ENCODE results near the gene CXCL13. TPM values are rescaled to one million over a fixed set of nuclear protein-coding genes. Genes with fewer than 3 reads are reported as not detected.

The CXCL13 gene
- total RNA-seq, 1 experiment from 2014 or later, result not detected

DNA sequence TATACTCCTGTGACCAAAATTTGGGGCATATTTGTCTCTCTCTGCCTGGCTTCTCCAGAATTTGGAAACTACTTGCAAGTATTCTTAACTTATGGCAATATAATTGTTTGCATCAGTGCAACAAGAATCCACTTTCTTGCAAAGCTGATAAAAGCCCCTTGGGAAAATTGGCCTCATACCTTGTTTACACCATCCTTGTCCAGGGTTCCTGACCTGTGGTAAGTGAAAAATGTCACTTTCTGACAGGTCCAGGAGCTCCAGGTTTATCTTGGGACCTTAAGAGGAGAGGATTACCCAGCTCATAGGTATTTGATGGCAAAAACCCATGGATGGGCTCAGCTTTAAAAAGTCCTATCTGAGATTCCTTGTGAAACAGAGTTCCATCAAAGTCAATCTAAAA, 29.3 kb upstream of the CXCL13 start:
- Histone ChIP-seq H3K27ac (no peak overlapping the region), H3K4me3 (no peak overlapping the region), H4K20me1 (ENCODE audit: insufficient read depth) (no peaks in the 10 kb centered on the region), H3K79me2 (ENCODE audit: low read depth) (no peaks in the 10 kb centered on the region), H2AFZ (no peak overlapping the region), H3K4me1 (replicated peaks; ENCODE audit: insufficient read depth) (peaks cover 26% of the 10 kb centered on the region), H3K27me3 (ENCODE audit: insufficient read depth, low read depth) (no peaks in the 10 kb centered on the region), H3K36me3 (ENCODE audit: low read depth) (no peaks in the 10 kb centered on the region), H3K9me3 (ENCODE audit: insufficient read depth, low read depth) (no peaks in the 10 kb centered on the region), H3K4me2 (no peak overlapping the region), H3K9me2 (ENCODE audit: insufficient read depth) (no peaks in the 10 kb centered on the region), H3F3A (ENCODE audit: insufficient read depth, low read depth) (peaks cover 6% of the 10 kb centered on the region)
- BruUV-seq (replicated peaks), result no TSS peak
- no peak for DNase-seq
- ChIA-PET CTCF (no interaction called here), POLR2A (ENCODE audit: unreplicated experiment) (no interaction called here)
- TF ChIP-seq EZH2 (IDR thresholded peaks at IDR 0.05; ENCODE audit: low read depth), result no peak
- TF ChIP-seq, protein P1, sequence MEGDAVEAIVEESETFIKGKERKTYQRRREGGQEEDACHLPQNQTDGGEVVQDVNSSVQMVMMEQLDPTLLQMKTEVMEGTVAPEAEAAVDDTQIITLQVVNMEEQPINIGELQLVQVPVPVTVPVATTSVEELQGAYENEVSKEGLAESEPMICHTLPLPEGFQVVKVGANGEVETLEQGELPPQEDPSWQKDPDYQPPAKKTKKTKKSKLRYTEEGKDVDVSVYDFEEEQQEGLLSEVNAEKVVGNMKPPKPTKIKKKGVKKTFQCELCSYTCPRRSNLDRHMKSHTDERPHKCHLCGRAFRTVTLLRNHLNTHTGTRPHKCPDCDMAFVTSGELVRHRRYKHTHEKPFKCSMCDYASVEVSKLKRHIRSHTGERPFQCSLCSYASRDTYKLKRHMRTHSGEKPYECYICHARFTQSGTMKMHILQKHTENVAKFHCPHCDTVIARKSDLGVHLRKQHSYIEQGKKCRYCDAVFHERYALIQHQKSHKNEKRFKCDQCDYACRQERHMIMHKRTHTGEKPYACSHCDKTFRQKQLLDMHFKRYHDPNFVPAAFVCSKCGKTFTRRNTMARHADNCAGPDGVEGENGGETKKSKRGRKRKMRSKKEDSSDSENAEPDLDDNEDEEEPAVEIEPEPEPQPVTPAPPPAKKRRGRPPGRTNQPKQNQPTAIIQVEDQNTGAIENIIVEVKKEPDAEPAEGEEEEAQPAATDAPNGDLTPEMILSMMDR (conservative IDR thresholded peaks at IDR 0.05), result no peak
- intact Hi-C loops (cut with micrococcal nuclease; ENCODE audit: unreplicated experiment), result no loop called here

DNA sequence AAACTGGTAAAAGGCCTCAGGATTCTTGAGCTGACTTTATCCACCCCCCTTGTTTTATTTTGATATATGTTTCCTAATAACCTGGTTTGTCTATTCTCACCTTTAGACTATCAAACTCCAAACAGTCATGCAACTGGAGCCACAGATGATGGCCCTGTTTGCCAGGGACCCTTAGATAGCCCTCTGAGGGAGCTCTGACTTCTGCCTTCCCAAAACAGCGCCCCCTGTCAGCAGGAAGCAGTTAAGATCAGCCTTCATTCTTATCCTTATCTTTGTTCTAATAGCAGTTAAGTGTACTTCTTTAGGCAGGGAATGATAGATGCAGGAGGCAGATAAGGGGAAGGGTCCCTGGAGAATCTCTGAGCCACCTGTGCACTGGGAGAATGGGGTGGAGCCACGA, 27.5 kb upstream of the CXCL13 start:
- no peak overlapping the region for H2AFZ ChIP-seq
- H4K20me1 ChIP-seq (ENCODE audit: insufficient read depth), result no peaks in the 10 kb centered on the region
- H3K36me3 ChIP-seq (ENCODE audit: low read depth), result no peaks in the 10 kb centered on the region
- no peaks in the 10 kb centered on the region for H3K9me3 ChIP-seq (ENCODE audit: insufficient read depth, low read depth)
- H3K27me3 ChIP-seq (ENCODE audit: insufficient read depth, low read depth), result no peaks in the 10 kb centered on the region
- BruUV-seq (replicated peaks), result no TSS peak
- ChIA-PET CTCF (no interaction called here), POLR2A (ENCODE audit: unreplicated experiment) (no interaction called here)
- H3K79me2 ChIP-seq (ENCODE audit: low read depth), result no peaks in the 10 kb centered on the region
- no peak overlapping the region for H3K27ac ChIP-seq
- peaks cover 17% of the 10 kb centered on the region for H3F3A ChIP-seq (ENCODE audit: insufficient read depth, low read depth)
- intact Hi-C loops (cut with micrococcal nuclease; ENCODE audit: unreplicated experiment), result loop anchor here (2.0 kb wide), 1 partner anchor 39 kb away; no protein-coding TSS in a partner anchor
- peaks cover 39% of the 10 kb centered on the region for H3K4me1 ChIP-seq (replicated peaks; ENCODE audit: insufficient read depth)
- H3K4me3 ChIP-seq, result no peak overlapping the region
- DNase-seq, result no peak
- no peak for TF ChIP-seq EZH2 (IDR thresholded peaks at IDR 0.05; ENCODE audit: low read depth)
- TF ChIP-seq, protein P1 (conservative IDR thresholded peaks at IDR 0.05), result no peak; the same call in 1 of the 2 replicates
- H3K9me2 ChIP-seq (ENCODE audit: insufficient read depth), result no peaks in the 10 kb centered on the region
- no peak overlapping the region for H3K4me2 ChIP-seq

DNA sequence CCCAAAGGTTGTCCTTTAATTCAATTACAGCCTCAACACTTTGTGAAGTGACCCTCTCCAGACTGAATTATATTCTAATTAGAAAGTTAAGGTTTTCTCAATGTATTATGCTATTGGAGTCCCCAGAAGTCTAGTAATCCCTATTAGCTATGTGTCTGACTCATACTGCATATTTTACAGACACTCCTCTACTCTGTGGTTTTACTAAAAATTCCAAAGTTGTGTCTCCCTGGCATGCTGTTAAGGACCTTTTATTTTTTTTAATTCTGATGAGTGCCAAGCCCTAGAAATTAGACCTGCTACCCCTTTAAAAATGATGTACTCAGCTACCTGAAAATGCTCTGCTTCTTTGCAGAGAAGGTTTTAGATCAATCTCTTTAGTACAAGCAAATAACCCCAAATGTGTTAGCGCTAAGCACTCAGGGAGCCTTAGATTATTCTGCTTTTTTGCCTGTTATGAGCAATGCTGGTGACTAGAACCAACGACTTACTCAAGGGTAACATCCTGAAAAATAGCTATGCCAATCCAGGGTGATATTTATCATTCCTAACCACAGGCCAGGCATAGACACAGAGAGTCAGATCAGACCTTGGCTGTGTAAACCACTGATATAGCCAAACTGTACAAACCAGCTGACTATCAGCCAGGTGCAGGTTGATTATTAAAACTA, 26.1 kb upstream of the CXCL13 start:
- H3F3A ChIP-seq (ENCODE audit: insufficient read depth, low read depth), result peaks cover 17% of the 10 kb centered on the region
- no peak for TF ChIP-seq EZH2 (IDR thresholded peaks at IDR 0.05; ENCODE audit: low read depth)
- TF ChIP-seq, protein P1 (conservative IDR thresholded peaks at IDR 0.05), result no peak
- POLR2A ChIA-PET (ENCODE audit: unreplicated experiment), result interaction anchor here (0.6 to 0.7 kb wide), 2 partner anchors 24 to 280 kb away, joined by 3 to 4 read pairs; no protein-coding TSS in a partner anchor
- no peaks in the 10 kb centered on the region for H3K36me3 ChIP-seq (ENCODE audit: low read depth)
- no peak overlapping the region for H2AFZ ChIP-seq
- CTCF ChIA-PET, result no interaction called here
- H4K20me1 ChIP-seq (ENCODE audit: insufficient read depth), result no peaks in the 10 kb centered on the region
- peak overlapping the region; percentile 62 for H3K4me2 ChIP-seq
- H3K4me3 ChIP-seq, result no peak overlapping the region; the same call in 1 of the 2 replicates
- no peaks in the 10 kb centered on the region for H3K27me3 ChIP-seq (ENCODE audit: insufficient read depth, low read depth)
- H3K4me1 ChIP-seq (replicated peaks; ENCODE audit: insufficient read depth), result peaks cover 39% of the 10 kb centered on the region
- peak overlapping the region; percentile 77 for H3K27ac ChIP-seq
- H3K9me3 ChIP-seq (ENCODE audit: insufficient read depth, low read depth), result no peaks in the 10 kb centered on the region
- intact Hi-C loops (cut with micrococcal nuclease; ENCODE audit: unreplicated experiment), result loop anchor here (2.0 kb wide), 1 partner anchor 41 kb away; no protein-coding TSS in a partner anchor
- DNase-seq, result peak; percentile 27 to 88
- no TSS peak for BruUV-seq (replicated peaks)
- H3K79me2 ChIP-seq (ENCODE audit: low read depth), result no peaks in the 10 kb centered on the region
- no peaks in the 10 kb centered on the region for H3K9me2 ChIP-seq (ENCODE audit: insufficient read depth)

Measured in PC-9 (cell line).